ENCODE data around the gene EVI5.

- TF ChIP-seq CTCF (IDR thresholded peaks at IDR 0.05; ENCODE audit: poor library complexity, severe bottlenecking) = peak; percentile 39
- no peak for TF ChIP-seq POLR2AphosphoS5 (IDR thresholded peaks at IDR 0.05)
- no peak for TF ChIP-seq RAD21 (conservative IDR thresholded peaks at IDR 0.05)
Observed at GRCh38 chr1:92817986-92818764, 33.3 kb upstream of the EVI5 start.
